Sigmoid colon (tissue), 4 donors: ENCODE results near the gene OR6N1.

Experiments used
- CTCF ChIP-seq, 4 experiments: fragments of 450-650 bp in 3 of 4; fragments of 200-600 bp in 1 of 4; IDR thresholded peaks; one replicate each; pipeline ENCODE4 v1.5.1; 2016 to 2019; ENCODE audit warnings: antibody characterized with exemption in 4 of 4, mild to moderate bottlenecking in 3 of 4, moderate library complexity in 2 of 4
- POLR2A ChIP-seq, 2 donors: fragments of 450-650 bp; IDR thresholded peaks; one replicate each; pipeline ENCODE4 v1.6.1; 2016; ENCODE audit warnings: antibody characterized with exemption in 2 of 2, mild to moderate bottlenecking in 2 of 2, moderate library complexity in 2 of 2
- POLR2AphosphoS5 ChIP-seq, 4 donors: sonication (generic); formaldehyde crosslinking; IDR thresholded peaks; one replicate each; pipeline ENCODE4 v1.6.1; 2017; ENCODE audit warnings: antibody characterized with exemption in 4 of 4

GRCh38 chr1:158724442-158724841 lies 47.6 kb downstream of the OR6N1 start:
- TF ChIP-seq CTCF (IDR thresholded peaks at IDR 0.05) (no peak), POLR2AphosphoS5 (IDR thresholded peaks at IDR 0.05) (no peak), POLR2A (IDR thresholded peaks at IDR 0.05) (no peak)
